NCI-H2107 treated with DMSO at 0.1 percent for 48 hours (cell line): Measurements from ENCODE around the gene TWIST2.

Source experiments
- DNase-seq: peaks from one replicate; lab custom pipeline; 2025; ENCODE audit not compliant: unreplicated experiment; lab: John Stamatoyannopoulos, UW

The TWIST2 gene

GRCh38 chr2:238872026-238872425 is 24.1 kb downstream of the TWIST2 start:
- DNase-seq = no peak

- no peak for DNase-seq
These were observed 24.9 kb downstream of the TWIST2 start for GRCh38 chr2:238872628-238873380.

GRCh38 chr2:238873381-238873801 is 25.5 kb downstream of the TWIST2 start:
- DNase-seq = no peak

GRCh38 chr2:238873841-238874240 is 26.0 kb downstream of the TWIST2 start:
- no peak for DNase-seq

GRCh38 chr2:238874330-238875050 is 26.6 kb downstream of the TWIST2 start:
- no peak for DNase-seq

GRCh38 chr2:238875101-238875470 is 27.2 kb downstream of the TWIST2 start:
- DNase-seq = no peak

- DNase-seq = no peak
These were observed 27.8 kb downstream of the TWIST2 start for GRCh38 chr2:238875471-238876231.

- no peak for DNase-seq
These were observed 28.3 kb downstream of the TWIST2 start for GRCh38 chr2:238876232-238876630.

GRCh38 chr2:238878051-238878735 is 30.3 kb downstream of the TWIST2 start:
- no peak for DNase-seq

- DNase-seq = no peak
These were observed 31.2 kb downstream of the TWIST2 start for GRCh38 chr2:238879043-238879442.

GRCh38 chr2:238879621-238880377 is 31.9 kb downstream of the TWIST2 start:
- no peak for DNase-seq

- DNase-seq = no peak
These were observed 33.6 kb downstream of the TWIST2 start for GRCh38 chr2:238881353-238882081.

GRCh38 chr2:238882082-238882755 is 34.3 kb downstream of the TWIST2 start:
- no peak for DNase-seq

GRCh38 chr2:238883421-238883901 is 35.6 kb downstream of the TWIST2 start:
- no peak for DNase-seq

- no peak for DNase-seq
These were observed 36.4 kb downstream of the TWIST2 start for GRCh38 chr2:238884122-238884811.

GRCh38 chr2:238884812-238885408 is 37.0 kb downstream of the TWIST2 start:
- no peak for DNase-seq

- no peak for DNase-seq
These were observed 38.7 kb downstream of the TWIST2 start for GRCh38 chr2:238886453-238887094.

GRCh38 chr2:238887616-238888015 is 39.7 kb downstream of the TWIST2 start:
- DNase-seq = no peak
